ENCODE data around the gene OSBPL10. TPM values are rescaled to one million over a fixed set of nuclear protein-coding genes. Genes with fewer than 3 reads are reported as not detected.

OSBPL10 gene
- total RNA-seq, 4 donors from 2014 or later: 12.5 to 38.3 (median 22.7) TPM

GRCh38 chr3:31729573-31729972, 251.5 kb downstream of the OSBPL10 start:
- no peaks in the 10 kb centered on the region for H3K4me1 ChIP-seq
- 61% methylated on average over 8 of the region's 8 CpGs for WGBS

GRCh38 chr3:31729082-31729481, 252.0 kb downstream of the OSBPL10 start:
- H3K4me3 ChIP-seq: no peak overlapping the region
- no peaks in the 10 kb centered on the region for H3K9me3 ChIP-seq
- no peak for DNase-seq (ENCODE audit: low spot score in 2 of 2)
- WGBS: 72% methylated on average over 3 of the region's 3 CpGs
- no peak overlapping the region for H3K27ac ChIP-seq
- H3K27me3 ChIP-seq: no peaks in the 10 kb centered on the region
- no peaks in the 10 kb centered on the region for H3K36me3 ChIP-seq
- TF ChIP-seq CTCF (IDR thresholded peaks at IDR 0.05) (no peak), EP300 (IDR thresholded peaks at IDR 0.05) (no peak), POLR2AphosphoS5 (IDR thresholded peaks at IDR 0.05) (no peak), POLR2A (IDR thresholded peaks at IDR 0.05) (no peak)
- no peaks in the 10 kb centered on the region for H3K4me1 ChIP-seq

More at GRCh38 chr3:31729573-31729972, 251.5 kb downstream of the OSBPL10 start:
- no peak overlapping the region for H3K4me3 ChIP-seq
- TF ChIP-seq EP300 (IDR thresholded peaks at IDR 0.05) (no peak), POLR2AphosphoS5 (IDR thresholded peaks at IDR 0.05) (no peak)
- DNase-seq (ENCODE audit: low spot score in 2 of 2): no peak
- H3K27ac ChIP-seq: no peak overlapping the region
- H3K27me3 ChIP-seq: no peaks in the 10 kb centered on the region
- H3K36me3 ChIP-seq: no peaks in the 10 kb centered on the region
- no peaks in the 10 kb centered on the region for H3K9me3 ChIP-seq

GRCh38 chr3:31728403-31728802, 252.7 kb downstream of the OSBPL10 start:
- no peaks in the 10 kb centered on the region for H3K9me3 ChIP-seq

GRCh38 chr3:31725976-31726375, 255.1 kb downstream of the OSBPL10 start:
- DNase-seq (ENCODE audit: low spot score in 2 of 2): no peak
- no peaks in the 10 kb centered on the region for H3K4me1 ChIP-seq
- H3K9me3 ChIP-seq: no peaks in the 10 kb centered on the region
- no peaks in the 10 kb centered on the region for H3K36me3 ChIP-seq
- H3K27ac ChIP-seq: no peak overlapping the region
- no peak overlapping the region for H3K4me3 ChIP-seq
- 95% methylated on average over 4 of the region's 4 CpGs for WGBS
- H3K27me3 ChIP-seq: no peaks in the 10 kb centered on the region
- TF ChIP-seq POLR2AphosphoS5 (IDR thresholded peaks at IDR 0.05): no peak
- no peak for TF ChIP-seq POLR2A (IDR thresholded peaks at IDR 0.05)
- no peak for TF ChIP-seq CTCF (IDR thresholded peaks at IDR 0.05)
- TF ChIP-seq EP300 (IDR thresholded peaks at IDR 0.05): no peak

More at GRCh38 chr3:31728403-31728802, 252.7 kb downstream of the OSBPL10 start:
- no peak for DNase-seq (ENCODE audit: low spot score in 2 of 2)
- Histone ChIP-seq H3K36me3 (no peaks in the 10 kb centered on the region), H3K4me3 (no peak overlapping the region), H3K27ac (no peak overlapping the region), H3K27me3 (no peaks in the 10 kb centered on the region), H3K4me1 (no peaks in the 10 kb centered on the region)
- TF ChIP-seq POLR2AphosphoS5 (IDR thresholded peaks at IDR 0.05) (no peak), EP300 (IDR thresholded peaks at IDR 0.05) (no peak), CTCF (IDR thresholded peaks at IDR 0.05) (no peak), POLR2A (IDR thresholded peaks at IDR 0.05) (no peak)
- WGBS: 96% methylated on average over 2 of the region's 2 CpGs

GRCh38 chr3:31725568-31725967, 255.5 kb downstream of the OSBPL10 start:
- DNase-seq (ENCODE audit: low spot score in 2 of 2): no peak
- Histone ChIP-seq H3K4me3 (no peak overlapping the region), H3K27me3 (no peaks in the 10 kb centered on the region), H3K9me3 (no peaks in the 10 kb centered on the region), H3K27ac (no peak overlapping the region), H3K36me3 (no peaks in the 10 kb centered on the region), H3K4me1 (no peaks in the 10 kb centered on the region)
- TF ChIP-seq POLR2A (IDR thresholded peaks at IDR 0.05) (no peak), EP300 (IDR thresholded peaks at IDR 0.05) (no peak), CTCF (IDR thresholded peaks at IDR 0.05) (no peak), POLR2AphosphoS5 (IDR thresholded peaks at IDR 0.05) (no peak)
- WGBS: 86% methylated on average over 6 of the region's 6 CpGs

- H3K27me3 ChIP-seq: no peaks in the 10 kb centered on the region
- H3K4me1 ChIP-seq: no peaks in the 10 kb centered on the region
- WGBS: 68% methylated on average over 4 of the region's 4 CpGs
- DNase-seq (ENCODE audit: low spot score in 2 of 2): no peak
- no peak overlapping the region for H3K27ac ChIP-seq
- no peaks in the 10 kb centered on the region for H3K9me3 ChIP-seq
- TF ChIP-seq POLR2AphosphoS5 (IDR thresholded peaks at IDR 0.05) (no peak), CTCF (IDR thresholded peaks at IDR 0.05) (peak in 1 of 2 donors; percentile 25)
- H3K36me3 ChIP-seq: no peaks in the 10 kb centered on the region
- H3K4me3 ChIP-seq: no peak overlapping the region
These were observed 256.4 kb downstream of the OSBPL10 start for GRCh38 chr3:31724651-31725050.
